GM10847 (cell line): ENCODE data around the gene CNTFR.

Experiments
- POLR2A ChIP-seq: IDR thresholded peaks from 2 replicates; pipeline ENCODE4 v1.6.1; 2011; ENCODE audit not compliant: insufficient read length; ENCODE audit errors: extremely low read depth

CNTFR gene

DNA sequence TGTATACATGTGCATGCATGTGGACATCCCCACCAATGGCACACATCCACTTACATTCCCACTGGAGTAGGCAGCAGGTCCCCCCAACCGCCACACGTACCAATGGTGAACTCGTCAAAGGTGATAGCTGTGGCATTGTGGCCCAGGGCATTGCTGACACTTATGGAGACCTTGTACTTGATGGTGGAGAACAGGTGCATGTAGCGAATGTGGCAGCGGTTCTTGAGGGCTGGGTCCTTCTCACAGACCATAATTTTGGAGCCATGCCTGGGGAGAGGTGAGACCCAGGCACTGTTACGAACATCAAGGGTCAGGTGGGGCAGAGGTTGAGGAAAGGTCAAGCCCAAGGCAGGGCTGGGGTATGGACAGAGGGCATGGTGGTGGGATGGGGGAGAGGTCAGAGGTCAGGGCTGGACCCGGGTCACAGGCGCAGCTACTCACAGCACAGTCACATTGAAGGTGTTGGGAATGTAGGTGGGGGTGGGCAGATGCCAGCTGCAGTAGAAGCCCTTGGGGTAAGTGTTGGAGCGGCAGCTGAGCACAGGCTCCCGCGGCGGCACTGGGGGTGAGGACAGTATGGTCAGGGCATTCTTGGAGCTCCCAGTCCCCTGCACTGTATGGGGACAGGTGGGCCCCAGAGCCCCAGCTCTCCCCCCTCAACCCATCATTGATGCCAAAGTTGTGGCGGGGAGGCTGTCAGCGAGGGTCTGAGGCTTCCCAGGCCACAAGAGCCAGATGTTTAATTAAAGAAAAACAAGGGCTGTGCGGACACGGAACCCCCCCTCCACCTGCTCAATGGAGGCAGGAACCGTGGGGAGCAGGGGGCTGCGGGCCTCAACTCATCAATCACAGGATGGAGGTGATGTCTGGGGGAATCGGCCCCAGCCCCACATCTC lies 31.9 kb downstream of the CNTFR start:
- no peak for TF ChIP-seq POLR2A

DNA sequence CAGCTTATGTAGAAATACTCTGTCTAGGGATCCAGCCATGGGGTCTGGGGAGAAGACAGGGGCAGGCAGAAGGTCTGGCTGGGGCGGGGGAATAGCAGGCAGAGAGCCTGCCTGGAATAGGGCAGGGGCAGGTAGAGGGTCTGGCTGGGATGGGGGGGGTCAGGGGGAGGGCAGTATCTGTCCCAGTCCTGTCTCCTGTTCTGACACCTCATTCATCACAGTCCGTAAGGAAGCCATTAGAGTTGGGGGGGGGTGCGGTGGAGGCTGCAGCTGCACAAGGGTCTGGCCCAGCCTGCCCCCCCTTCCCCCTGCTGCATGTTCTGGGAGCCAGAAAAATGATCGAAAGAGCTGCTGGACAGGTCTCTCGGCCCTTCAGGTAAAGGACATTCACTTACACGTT lies 32.6 kb downstream of the CNTFR start:
- no peak for TF ChIP-seq POLR2A

DNA sequence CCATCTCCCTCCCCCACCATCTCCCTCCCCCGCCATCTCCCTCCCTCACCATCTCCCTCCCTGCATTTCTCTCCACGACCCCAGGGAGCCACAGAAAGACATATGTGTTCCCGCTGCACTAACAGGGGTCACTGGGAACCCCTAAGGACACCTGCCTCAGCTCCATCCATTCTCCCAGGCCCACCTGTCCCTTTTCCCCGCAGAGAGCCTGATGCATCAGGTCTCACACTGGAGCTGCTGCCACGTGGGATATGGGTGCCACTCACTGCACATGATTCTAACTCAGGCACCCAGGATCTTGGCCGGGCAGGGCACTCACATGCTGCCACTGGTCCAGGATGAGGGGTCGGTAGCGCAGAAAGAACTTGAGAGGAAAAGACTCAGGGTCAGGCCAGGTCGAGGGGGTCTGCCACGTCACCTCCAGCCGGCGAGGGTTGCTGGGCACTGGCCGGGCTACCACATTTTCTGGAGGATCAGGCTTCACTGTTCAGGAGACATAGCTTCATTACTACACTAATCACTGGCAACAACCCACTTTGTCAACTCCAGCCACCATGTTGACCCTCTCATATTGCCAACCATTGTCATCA lies 33.5 kb downstream of the CNTFR start:
- TF ChIP-seq POLR2A = no peak

DNA sequence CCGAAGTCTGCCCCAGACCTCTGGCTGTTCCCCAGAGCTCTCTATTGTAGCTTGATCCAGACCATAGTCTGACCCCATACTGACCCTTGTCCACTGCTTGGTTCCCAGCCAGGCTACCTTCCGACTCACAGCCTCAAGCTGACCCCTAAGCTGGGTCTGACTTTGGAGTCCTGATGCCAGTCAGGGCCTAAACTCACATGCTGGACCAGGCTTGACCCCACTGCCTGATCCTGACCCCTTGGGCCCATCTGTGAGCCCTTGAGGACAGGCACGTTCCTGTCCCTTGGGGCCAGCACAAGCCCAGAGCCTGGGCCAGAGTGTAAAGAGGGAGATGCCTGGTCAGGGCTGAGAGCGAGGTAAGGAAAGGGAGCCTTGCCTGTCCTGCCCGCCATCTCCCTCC lies 34.0 kb downstream of the CNTFR start:
- no peak for TF ChIP-seq POLR2A

DNA sequence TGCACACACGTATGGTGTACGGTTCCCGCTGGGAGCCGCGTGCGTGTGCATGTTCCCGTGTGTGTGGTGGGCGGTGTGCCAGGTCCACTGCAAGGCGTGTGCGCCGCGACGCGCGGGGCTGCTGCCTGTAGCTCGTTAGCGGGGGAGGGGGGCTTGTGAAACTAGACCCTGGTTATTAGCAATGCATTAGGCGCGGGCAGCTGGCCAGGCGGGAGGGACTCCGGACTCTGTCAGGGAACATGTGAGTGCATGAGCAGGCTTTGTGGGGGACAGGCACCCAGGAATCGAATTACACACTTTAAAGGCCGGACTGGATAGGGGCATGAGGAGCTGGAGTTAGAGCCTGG lies 34.5 kb downstream of the CNTFR start:
- no peak for TF ChIP-seq POLR2A

DNA sequence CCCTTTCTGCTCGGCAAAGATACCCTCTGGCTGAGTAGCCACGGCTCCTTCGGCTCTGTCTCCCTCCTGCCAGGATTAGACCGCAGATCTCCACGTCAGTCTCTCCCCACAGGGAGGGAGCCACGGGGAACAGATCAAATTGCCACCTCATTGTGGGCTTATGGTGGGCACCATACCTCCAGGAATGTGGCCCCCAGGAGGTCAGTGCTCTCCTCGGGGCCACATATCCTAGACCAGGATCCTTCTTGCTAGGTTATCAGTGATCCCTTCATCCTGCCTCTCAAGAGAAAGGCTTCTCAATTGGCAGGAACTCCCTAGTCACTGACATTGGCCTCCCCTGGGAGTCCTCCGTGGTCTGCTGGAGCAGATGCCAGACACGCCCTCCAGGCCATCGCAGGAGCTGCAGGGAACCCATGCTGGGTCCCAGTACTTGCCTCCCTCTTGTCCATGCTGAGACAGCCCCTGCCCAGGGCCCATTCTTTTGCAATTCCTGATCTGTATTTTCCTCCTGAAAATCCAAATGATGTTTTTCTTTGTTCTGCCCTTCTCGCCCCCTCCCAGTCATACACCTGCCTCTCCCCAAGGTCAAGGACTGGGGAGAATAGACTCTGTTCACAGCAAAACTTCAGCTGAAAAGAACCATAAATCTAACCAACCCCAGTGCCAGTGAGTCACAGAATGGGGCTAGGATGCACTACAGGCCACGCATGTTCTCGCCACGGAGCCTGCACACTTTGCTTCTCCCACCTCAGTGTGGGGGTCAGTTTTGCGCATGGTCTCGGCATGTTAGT lies 35.1 kb downstream of the CNTFR start:
- no peak for TF ChIP-seq POLR2A

DNA sequence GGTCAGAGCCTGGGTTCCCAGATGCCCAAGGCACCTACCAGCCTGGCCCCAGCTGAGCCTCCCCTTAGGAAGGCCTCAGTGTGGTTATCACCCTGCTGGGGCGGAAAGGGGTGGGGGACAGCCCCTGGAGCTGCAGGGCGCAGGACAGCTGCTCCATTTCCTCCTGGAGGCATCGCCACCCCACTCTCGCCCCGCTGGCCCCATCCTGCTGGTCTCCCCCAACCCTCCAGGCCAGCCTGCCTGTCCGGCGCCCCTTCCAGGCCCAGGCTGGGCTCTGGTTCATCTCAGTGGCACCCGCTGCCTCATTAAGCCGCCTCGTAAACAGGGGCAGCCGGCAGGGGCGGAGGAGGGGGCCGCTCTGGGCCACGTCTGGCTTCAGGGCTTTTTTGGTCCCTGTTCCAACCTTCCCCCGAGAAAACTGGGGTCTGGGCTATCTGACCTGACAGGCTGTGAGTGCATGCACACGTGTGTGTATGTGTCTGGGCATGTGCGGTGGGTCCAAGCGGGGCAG lies 36.0 kb downstream of the CNTFR start:
- TF ChIP-seq POLR2A = no peak

DNA sequence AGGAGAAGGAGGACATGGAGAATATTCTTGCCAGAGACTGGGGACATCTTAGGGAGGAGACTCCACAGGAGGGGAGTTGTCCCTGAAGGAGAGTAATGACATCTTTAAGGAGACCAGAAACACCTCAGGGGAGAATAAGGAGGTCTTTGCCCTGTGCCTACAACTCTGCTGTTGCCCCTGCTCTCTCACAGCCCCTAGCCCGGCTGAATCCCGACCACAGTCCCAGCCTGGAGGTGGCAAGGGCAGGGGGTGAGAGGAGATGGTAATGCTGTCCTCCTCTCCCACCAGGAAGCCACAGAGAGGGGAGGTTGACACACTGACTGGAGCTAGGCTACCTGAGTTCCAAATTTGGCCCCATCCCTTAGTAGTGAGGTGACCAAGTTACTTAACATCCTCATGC lies 36.5 kb downstream of the CNTFR start:
- no peak for TF ChIP-seq POLR2A

DNA sequence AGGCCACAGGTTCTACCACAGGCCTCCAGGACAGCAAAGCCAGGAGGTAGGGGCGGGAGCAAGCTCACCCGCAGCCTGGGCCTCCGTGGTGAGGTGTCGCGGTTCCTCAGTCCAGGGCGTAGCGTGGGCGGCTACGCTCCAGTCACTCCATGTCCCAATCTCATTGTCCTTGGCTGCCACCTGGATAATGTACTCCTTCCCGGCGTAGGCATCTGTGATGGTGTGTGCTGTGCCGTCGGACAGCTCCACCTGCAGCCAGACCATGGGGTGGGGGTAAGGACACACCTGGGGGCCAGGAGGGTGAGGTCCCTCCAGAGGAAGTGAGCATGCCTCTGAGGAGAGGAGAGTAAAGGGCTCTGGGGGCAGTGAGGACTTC lies 36.9 kb downstream of the CNTFR start:
- no peak for TF ChIP-seq POLR2A

DNA sequence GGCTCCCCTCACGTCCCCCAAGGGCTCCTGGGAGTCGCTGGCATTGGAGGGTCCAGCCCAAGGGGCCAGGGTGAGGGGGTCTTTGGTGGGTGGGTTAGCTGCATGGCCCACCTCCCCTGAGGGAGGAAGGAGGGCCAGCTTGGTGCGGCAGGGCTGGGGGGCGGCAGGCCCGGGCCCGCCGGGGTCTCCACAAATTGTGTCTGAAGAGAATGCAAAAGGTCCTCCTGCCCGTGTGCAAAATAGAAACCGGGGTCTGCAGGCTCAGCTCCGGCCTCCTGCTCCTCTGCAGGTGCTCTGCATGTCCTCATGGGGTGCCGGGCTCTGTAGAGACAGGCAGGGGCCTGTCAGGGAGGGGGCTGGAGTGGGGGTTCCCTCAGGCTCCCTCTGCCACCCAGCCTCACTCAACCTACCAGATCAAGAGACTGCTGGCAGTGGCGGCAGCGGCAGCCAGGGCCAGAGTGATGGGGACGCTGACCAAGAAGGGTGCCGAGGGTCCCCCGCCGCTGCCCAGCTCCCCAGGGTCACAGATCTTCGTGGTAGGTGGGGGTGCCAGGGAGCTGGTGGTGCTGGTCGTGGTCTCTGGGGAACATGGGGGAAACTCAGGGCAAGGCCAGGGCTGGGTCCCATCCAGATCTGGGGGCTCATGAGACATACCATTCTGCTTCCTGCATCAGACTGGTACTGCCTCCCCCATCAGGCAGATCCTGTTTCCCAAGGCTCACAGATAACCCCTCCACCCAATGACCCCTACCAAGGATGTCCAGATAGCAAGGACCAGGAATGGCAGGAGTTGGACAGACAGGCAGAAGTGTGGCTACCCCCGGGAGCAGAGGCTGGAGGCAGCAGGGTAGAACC lies 37.5 kb downstream of the CNTFR start:
- no peak for TF ChIP-seq POLR2A

DNA sequence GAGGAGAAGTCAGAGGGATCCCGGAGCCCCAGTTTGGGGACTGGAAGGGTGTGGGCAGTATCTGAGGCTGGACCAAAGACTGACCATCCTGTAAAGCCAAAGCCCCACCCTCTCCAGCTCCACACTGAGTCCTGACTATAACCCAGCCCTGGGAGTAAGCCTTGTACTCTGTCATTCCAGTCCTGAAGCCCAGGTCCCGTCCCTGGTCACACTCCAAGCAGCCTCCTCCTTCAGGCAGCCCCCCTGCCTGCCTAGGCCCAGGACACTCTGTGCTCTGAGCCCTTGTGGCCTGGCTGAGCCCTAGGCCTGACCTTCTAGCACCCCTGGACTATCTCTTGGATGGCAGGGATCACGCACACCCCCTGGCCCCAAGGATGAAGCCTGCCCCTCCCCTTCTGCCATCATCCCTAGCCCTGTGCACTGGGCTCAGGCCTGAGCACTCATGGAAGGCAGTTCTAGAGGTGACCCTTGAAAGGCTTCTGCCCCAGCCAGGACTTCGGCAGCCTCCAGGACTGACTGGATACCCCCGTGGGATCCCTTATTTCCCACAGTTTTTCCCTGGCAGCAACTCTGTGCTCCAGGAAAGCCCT lies 38.7 kb downstream of the CNTFR start:
- no peak for TF ChIP-seq POLR2A

DNA sequence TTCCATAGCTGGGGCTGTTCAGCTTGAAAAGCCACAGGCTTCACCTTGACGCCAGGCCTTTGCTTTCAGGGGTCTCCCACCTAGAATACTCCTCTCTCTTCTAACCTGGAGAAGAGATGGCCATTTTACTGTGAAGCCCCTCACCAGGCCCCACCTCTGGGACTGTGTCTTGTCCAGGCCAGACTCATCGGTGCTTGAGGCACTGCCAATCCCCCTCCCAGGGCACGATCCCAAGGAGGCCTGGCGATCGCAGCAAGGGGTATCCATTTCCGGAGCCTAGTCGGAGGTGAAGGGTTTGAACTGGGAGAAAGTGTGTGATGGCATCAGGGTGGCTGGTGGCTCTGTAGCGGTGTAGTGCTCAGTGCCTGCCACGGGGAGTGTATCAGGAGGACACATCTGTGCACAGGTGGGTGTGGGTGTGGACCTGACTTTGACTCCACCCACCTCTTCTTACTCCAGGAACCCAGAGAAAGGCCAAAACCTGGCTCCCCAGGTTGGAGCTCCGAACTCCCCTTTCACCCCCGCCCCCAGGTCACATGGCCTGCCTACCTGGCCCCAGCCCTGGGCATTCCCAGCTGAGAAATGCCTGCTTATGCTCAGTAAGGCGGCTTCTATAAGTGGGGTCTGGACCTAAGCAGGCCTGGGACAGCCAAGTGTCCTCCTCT lies 39.4 kb downstream of the CNTFR start:
- no peak for TF ChIP-seq POLR2A

DNA sequence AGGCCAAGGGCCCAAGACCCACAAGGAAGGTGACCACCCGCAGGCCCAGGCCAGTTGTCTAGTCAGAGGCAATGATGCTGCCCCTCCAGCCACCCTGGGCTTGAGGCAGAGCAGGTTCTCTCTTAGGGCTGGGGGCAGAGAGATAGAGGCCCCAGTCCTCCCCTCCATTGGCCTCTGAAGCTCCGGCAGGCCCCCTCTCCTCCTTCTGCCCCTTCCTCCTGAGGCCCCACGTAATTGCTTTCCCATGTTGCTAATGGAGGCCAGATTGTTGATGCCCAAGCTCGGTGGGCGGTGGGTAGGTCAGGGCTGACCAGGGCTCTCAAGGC lies 40.2 kb downstream of the CNTFR start:
- TF ChIP-seq POLR2A = no peak

DNA sequence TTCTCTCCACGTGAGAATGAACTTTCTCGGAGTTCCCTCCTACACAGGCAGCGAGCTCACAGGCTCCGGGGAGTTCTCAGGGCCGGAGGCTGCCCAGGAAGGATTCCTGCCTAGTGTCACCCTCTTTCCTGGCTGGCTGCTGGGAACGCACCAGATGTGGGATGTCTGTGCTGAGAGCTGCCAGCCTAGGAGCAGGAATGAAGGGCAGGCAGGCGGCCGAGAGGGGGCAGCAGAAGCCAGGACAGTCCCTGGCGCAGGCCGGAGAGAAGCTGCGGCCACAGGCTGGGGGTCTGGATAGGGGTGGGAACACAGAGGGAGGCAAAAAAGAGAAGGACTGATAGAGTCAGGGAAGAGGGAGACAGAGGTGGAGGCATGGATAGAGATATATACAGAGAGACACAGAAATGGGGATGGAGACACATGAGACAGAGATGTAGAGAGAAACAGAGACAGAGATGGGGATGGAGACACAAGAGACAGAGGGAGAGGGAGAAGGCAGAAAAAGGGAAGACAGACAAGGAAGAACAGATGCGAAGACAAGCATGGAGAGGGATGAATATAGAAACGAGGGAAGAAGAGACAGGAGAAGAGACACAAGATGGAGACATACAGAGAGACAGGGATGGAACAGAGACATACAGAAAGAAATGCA lies 41.4 kb downstream of the CNTFR start:
- TF ChIP-seq POLR2A = no peak
